ENCODE measurements around the gene MRPL14. TPM values are rescaled to one million over a fixed set of nuclear protein-coding genes. Genes with fewer than 3 reads are reported as not detected.

MRPL14 gene
- total and polyA plus RNA-seq, 4 donors, result 34.6 to 118 (median 40.9) TPM

GRCh38 chr6:44108471-44108870 lies 18.8 kb downstream of the MRPL14 start:
- TF ChIP-seq RXRA (IDR thresholded peaks at IDR 0.05), result peak in 1 of 2 donors; percentile 35
- peak in 1 of 2 donors; percentile 51 for TF ChIP-seq HNF4A (conservative IDR thresholded peaks at IDR 0.05)
- TF ChIP-seq, protein P1, sequence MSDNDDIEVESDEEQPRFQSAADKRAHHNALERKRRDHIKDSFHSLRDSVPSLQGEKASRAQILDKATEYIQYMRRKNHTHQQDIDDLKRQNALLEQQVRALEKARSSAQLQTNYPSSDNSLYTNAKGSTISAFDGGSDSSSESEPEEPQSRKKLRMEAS (IDR thresholded peaks at IDR 0.05), result no peak
- H3K9me3 ChIP-seq (ENCODE audit: control insufficient read depth in 4 of 4, low read length in 3 of 4), result no peaks in the 10 kb centered on the region
- 17% methylated on average over 1 of the region's 1 CpG for WGBS
- H3K9ac ChIP-seq (ENCODE audit: low read depth in 1 of 2, low read length in 2 of 2), result no peak overlapping the region
- H3K27me3 ChIP-seq (ENCODE audit: control insufficient read depth in 4 of 4, insufficient read depth in 4 of 4, low read length in 3 of 4), result no peaks in the 10 kb centered on the region
- H3K4me3 ChIP-seq (ENCODE audit: low read depth in 1 of 3, low read length in 3 of 3), result no peak overlapping the region
- DNase-seq (ENCODE audit: low spot score), result no peak
- H3K27ac ChIP-seq (ENCODE audit: low read depth in 1 of 2, low read length in 2 of 2), result peak overlapping the region in 1 of 2 donors; percentile 42
- peaks cover 2 to 8% (median 6%) of the 10 kb centered on the region in 4 donors for H3K36me3 ChIP-seq (ENCODE audit: control insufficient read depth in 4 of 4, insufficient read depth in 3 of 4, low read depth in 1 of 4, low read length in 3 of 4)
- H3K4me1 ChIP-seq (ENCODE audit: control insufficient read depth in 4 of 4, insufficient read depth in 4 of 4, low read length in 3 of 4), result peaks cover 8 to 57% (median 52%) of the 10 kb centered on the region in 4 donors

- WGBS, result 86% methylated on average over 5 of the region's 5 CpGs
- H3K36me3 ChIP-seq (ENCODE audit: control insufficient read depth in 4 of 4, insufficient read depth in 3 of 4, low read depth in 1 of 4, low read length in 3 of 4), result peaks cover 2 to 5% (median 3%) of the 10 kb centered on the region in 4 donors
- H3K27ac ChIP-seq (ENCODE audit: low read depth in 1 of 2, low read length in 2 of 2), result no peak overlapping the region
These were observed 20.2 kb downstream of the MRPL14 start for GRCh38 chr6:44107017-44107416.

GRCh38 chr6:44105993-44106740 lies 21.1 kb downstream of the MRPL14 start:
- no peak overlapping the region for H3K9ac ChIP-seq (ENCODE audit: low read depth in 1 of 2, low read length in 2 of 2)
- H3K9me3 ChIP-seq (ENCODE audit: control insufficient read depth in 4 of 4, low read length in 3 of 4), result no peaks in the 10 kb centered on the region
- no peak overlapping the region for H3K27ac ChIP-seq (ENCODE audit: low read depth in 1 of 2, low read length in 2 of 2)
- 84% methylated on average over 3 of the region's 3 CpGs for WGBS
- no peak for DNase-seq (ENCODE audit: low spot score)
- H3K4me3 ChIP-seq (ENCODE audit: low read depth in 1 of 3, low read length in 3 of 3), result no peak overlapping the region
- H3K36me3 ChIP-seq (ENCODE audit: control insufficient read depth in 4 of 4, insufficient read depth in 3 of 4, low read depth in 1 of 4, low read length in 3 of 4), result peaks cover 2 to 5% (median 3%) of the 10 kb centered on the region in 4 donors
- peaks cover 8 to 44% (median 40%) of the 10 kb centered on the region in 4 donors for H3K4me1 ChIP-seq (ENCODE audit: control insufficient read depth in 4 of 4, insufficient read depth in 4 of 4, low read length in 3 of 4)
- no peaks in the 10 kb centered on the region for H3K27me3 ChIP-seq (ENCODE audit: control insufficient read depth in 4 of 4, insufficient read depth in 4 of 4, low read length in 3 of 4)
- TF ChIP-seq RXRA (IDR thresholded peaks at IDR 0.05), result no peak
- no peak for TF ChIP-seq FOXA2 (IDR thresholded peaks at IDR 0.05)
- TF ChIP-seq HNF4G (IDR thresholded peaks at IDR 0.05), result no peak
- TF ChIP-seq RAD21 (IDR thresholded peaks at IDR 0.05), result no peak
- no peak for TF ChIP-seq REST (IDR thresholded peaks at IDR 0.05)
- no peak for TF ChIP-seq YY1 (IDR thresholded peaks at IDR 0.05)
- TF ChIP-seq, protein P2, sequence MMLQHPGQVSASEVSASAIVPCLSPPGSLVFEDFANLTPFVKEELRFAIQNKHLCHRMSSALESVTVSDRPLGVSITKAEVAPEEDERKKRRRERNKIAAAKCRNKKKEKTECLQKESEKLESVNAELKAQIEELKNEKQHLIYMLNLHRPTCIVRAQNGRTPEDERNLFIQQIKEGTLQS (IDR thresholded peaks at IDR 0.05), result no peak
- TF ChIP-seq HNF4A (conservative IDR thresholded peaks at IDR 0.05), result no peak
- TF ChIP-seq GABPA (IDR thresholded peaks at IDR 0.05 in 1 of 2, conservative IDR thresholded peaks at IDR 0.05 in 1 of 2), result no peak
- no peak for TF ChIP-seq ZBTB33 (IDR thresholded peaks at IDR 0.05)
- no peak for TF ChIP-seq NR2F2 (IDR thresholded peaks at IDR 0.05)
- TF ChIP-seq, protein P3, sequence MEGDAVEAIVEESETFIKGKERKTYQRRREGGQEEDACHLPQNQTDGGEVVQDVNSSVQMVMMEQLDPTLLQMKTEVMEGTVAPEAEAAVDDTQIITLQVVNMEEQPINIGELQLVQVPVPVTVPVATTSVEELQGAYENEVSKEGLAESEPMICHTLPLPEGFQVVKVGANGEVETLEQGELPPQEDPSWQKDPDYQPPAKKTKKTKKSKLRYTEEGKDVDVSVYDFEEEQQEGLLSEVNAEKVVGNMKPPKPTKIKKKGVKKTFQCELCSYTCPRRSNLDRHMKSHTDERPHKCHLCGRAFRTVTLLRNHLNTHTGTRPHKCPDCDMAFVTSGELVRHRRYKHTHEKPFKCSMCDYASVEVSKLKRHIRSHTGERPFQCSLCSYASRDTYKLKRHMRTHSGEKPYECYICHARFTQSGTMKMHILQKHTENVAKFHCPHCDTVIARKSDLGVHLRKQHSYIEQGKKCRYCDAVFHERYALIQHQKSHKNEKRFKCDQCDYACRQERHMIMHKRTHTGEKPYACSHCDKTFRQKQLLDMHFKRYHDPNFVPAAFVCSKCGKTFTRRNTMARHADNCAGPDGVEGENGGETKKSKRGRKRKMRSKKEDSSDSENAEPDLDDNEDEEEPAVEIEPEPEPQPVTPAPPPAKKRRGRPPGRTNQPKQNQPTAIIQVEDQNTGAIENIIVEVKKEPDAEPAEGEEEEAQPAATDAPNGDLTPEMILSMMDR (IDR thresholded peaks at IDR 0.05; ENCODE audit: low read depth, low read length, missing input control), result no peak

More at GRCh38 chr6:44107017-44107416, 20.2 kb downstream of the MRPL14 start:
- H3K27me3 ChIP-seq (ENCODE audit: control insufficient read depth in 4 of 4, insufficient read depth in 4 of 4, low read length in 3 of 4), result no peaks in the 10 kb centered on the region
- H3K4me3 ChIP-seq (ENCODE audit: low read depth in 1 of 3, low read length in 3 of 3), result no peak overlapping the region
- peaks cover 8 to 53% (median 48%) of the 10 kb centered on the region in 4 donors for H3K4me1 ChIP-seq (ENCODE audit: control insufficient read depth in 4 of 4, insufficient read depth in 4 of 4, low read length in 3 of 4)
- H3K9ac ChIP-seq (ENCODE audit: low read depth in 1 of 2, low read length in 2 of 2), result no peak overlapping the region
- TF ChIP-seq HNF4G (IDR thresholded peaks at IDR 0.05), result no peak
- no peak for TF ChIP-seq ZBTB33 (IDR thresholded peaks at IDR 0.05)
- DNase-seq (ENCODE audit: low spot score), result no peak
- H3K9me3 ChIP-seq (ENCODE audit: control insufficient read depth in 4 of 4, low read length in 3 of 4), result no peaks in the 10 kb centered on the region

All from liver (tissue), 9 donors.